HCT116 (cell line): ENCODE data around the gene CNDP1. TPM values are rescaled to one million over a fixed set of nuclear protein-coding genes. Genes with fewer than 3 reads are reported as not detected.

ENCODE experiments used
- ATAC-seq: fragments of 200-7000 bp; cut with Tn5 transposase; 2 replicates; pipeline ENCODE4 v1.9.1; 2020; ENCODE audit warnings: mild to moderate bottlenecking, moderate library complexity
- BruUV-seq: library from RNA; stranded (reverse); fragments of 400-500 nt; replicated peaks from 2 replicates; lab custom pipeline; 2021; lab: Mats Ljungman, UMichigan
- CTCF ChIA-PET: fragments of 300-600 bp; sonication (Branson Sonifier 250); formaldehyde crosslinking; loops from one replicate; lab custom pipeline; 2021; ENCODE audit warnings: antibody characterized with exemption; lab: Charles Lee
- POLR2A ChIA-PET: fragments of 300-600, 350-600 bp; sonication (Branson Sonifier 250); formaldehyde crosslinking; loops from one replicate; lab custom pipeline; 2021; ENCODE audit warnings: antibody characterized with exemption; lab: Charles Lee
- RAD21 ChIA-PET, 2 experiments: fragments of 300-600 bp; sonication (Branson Sonifier 250); formaldehyde crosslinking; loops; one replicate each; lab custom pipeline; 2023; ENCODE audit warnings: low total read pairs in 2 of 2; ENCODE audit not compliant: uncharacterized antibody in 2 of 2, unreplicated experiment in 2 of 2, low non-redundant PET in 1 of 2; lab: Charles Lee
- DNase-seq: peaks from one replicate; pipeline ENCODE4 v3.0.0-alpha.2; 2010; ENCODE audit warnings: low read depth, low spot score
- H2AFZ ChIP-seq: fragments of 200-600 bp; shearing (Covaris generic), sonication (generic); 2 replicates; pipeline ENCODE4 v1.6.1; 2017; ENCODE audit warnings: low read depth, mixed run types, mixed read lengths, antibody characterized with exemption, low read length; ENCODE audit not compliant: poor library complexity, severe bottlenecking
- H3K27ac ChIP-seq: 2 replicates; pipeline ENCODE4 v1.5.1; 2012; ENCODE audit warnings: low read depth, low read length
- H3K27me3 ChIP-seq: fragments of 200-600 bp; sonication (generic); 2 replicates; pipeline ENCODE4 v1.6.1; 2016; ENCODE audit warnings: mixed run types, low read length, mixed read lengths; ENCODE audit not compliant: insufficient read depth
- H3K36me3 ChIP-seq, 2 experiments: fragments of 200-500 bp in 1 of 2; fragments of 200-600 bp in 1 of 2; sonication (Bioruptor generic) in 1 of 2; sonication (generic) in 1 of 2; 2 replicates each; pipeline versions ENCODE4 v1.5.1 to v1.6.1; 2014 to 2016; ENCODE audit warnings: low read length in 2 of 2, inconsistent platforms in 1 of 2, mixed read lengths in 1 of 2, mixed run types in 1 of 2; ENCODE audit not compliant: insufficient read depth in 2 of 2, control insufficient read depth in 1 of 2
- H3K4me1 ChIP-seq, 2 experiments: fragments of 200-600 bp in 1 of 2; sonication (generic) in 1 of 2; 2 replicates each; pipeline versions ENCODE4 v1.5.1 to v1.6.1; 2012 to 2017; ENCODE audit warnings: low read length in 2 of 2, inconsistent platforms in 1 of 2, mild to moderate bottlenecking in 1 of 2, mixed read lengths in 1 of 2, mixed run types in 1 of 2, moderate library complexity in 1 of 2; ENCODE audit not compliant: insufficient read depth in 2 of 2, control insufficient read depth in 1 of 2
- H3K4me2 ChIP-seq: fragments of 200-600 bp; sonication (generic); 2 replicates; pipeline ENCODE4 v1.6.1; 2017; ENCODE audit warnings: mixed run types, low read length, mixed read lengths
- H3K4me3 ChIP-seq, 2 experiments: fragments of 200-600 bp in 1 of 2; sonication (generic) in 1 of 2; replicated peaks in 1 of 2; 2 replicates each; pipeline ENCODE4 v1.5.1; 2011 to 2016; ENCODE audit warnings: low read length in 2 of 2, control low read depth in 1 of 2, low read depth in 1 of 2, mild to moderate bottlenecking in 1 of 2, mixed read lengths in 1 of 2, mixed run types in 1 of 2
- H3K79me2 ChIP-seq: fragments of 200-600 bp; sonication (generic); 2 replicates; pipeline ENCODE4 v1.6.1; 2017; ENCODE audit warnings: mild to moderate bottlenecking, mixed run types, low read length, moderate library complexity, mixed read lengths; ENCODE audit not compliant: insufficient read depth
- H3K9ac ChIP-seq: fragments of 200-600 bp; sonication (generic); 2 replicates; pipeline ENCODE4 v1.6.1; 2016; ENCODE audit warnings: low read length, mixed read lengths
- H3K9me2 ChIP-seq: fragments of 200-600 bp; sonication (generic), shearing (Covaris generic); 2 replicates; pipeline ENCODE4 v1.6.1; 2017; ENCODE audit warnings: mixed run types, mild to moderate bottlenecking, moderate library complexity; ENCODE audit not compliant: insufficient read depth
- H3K9me3 ChIP-seq, 2 experiments: fragments of 200-500 bp in 1 of 2; fragments of 200-600 bp in 1 of 2; sonication (Bioruptor generic) in 1 of 2; sonication (generic) in 1 of 2; 2 replicates each; pipeline ENCODE4 v1.6.1; 2014 to 2017; ENCODE audit warnings: low read length in 2 of 2, mixed read lengths in 2 of 2, inconsistent platforms in 1 of 2, low read depth in 1 of 2, mild to moderate bottlenecking in 1 of 2, mixed run types in 1 of 2, moderate library complexity in 1 of 2; ENCODE audit not compliant: control insufficient read depth in 1 of 2, insufficient read depth in 1 of 2
- H4K20me1 ChIP-seq: fragments of 200-600 bp; sonication (generic), shearing (Covaris generic); 2 replicates; pipeline ENCODE4 v1.6.1; 2017; ENCODE audit warnings: mixed run types, mild to moderate bottlenecking, moderate library complexity; ENCODE audit not compliant: insufficient read depth
- EGR1 ChIP-seq: IDR thresholded peaks from 2 replicates; pipeline ENCODE4 v1.6.1; 2012; ENCODE audit warnings: low read depth
- EZH2 ChIP-seq: fragments of 200-600 bp; sonication (generic); IDR thresholded peaks from 2 replicates; pipeline ENCODE4 v1.6.1; 2017; ENCODE audit warnings: antibody characterized with exemption, mixed run types
- POLR2AphosphoS5 ChIP-seq: IDR thresholded peaks from 2 replicates; pipeline ENCODE4 v1.6.1; 2011; ENCODE audit warnings: mild to moderate bottlenecking, low read depth, low read length, moderate library complexity
- SIN3A ChIP-seq: IDR thresholded peaks from 2 replicates; pipeline ENCODE4 v1.6.1; 2012; ENCODE audit warnings: low read depth
- ZFX ChIP-seq: fragments of 450-650 bp; IDR thresholded peaks from 2 replicates; pipeline ENCODE4 v1.6.1; 2017
- intact Hi-C: fragments of 100-400 bp; cut with micrococcal nuclease; formaldehyde crosslinking; loops from 2 replicates; pipeline ENCODE4 v1.10.0; 2022
- total RNA-seq: library from RNA; stranded (reverse); gene quantifications from one replicate; pipeline ENCODE4 v1.2.1, GENCODE V29; 2021; ENCODE audit not compliant: unreplicated experiment
- TF ChIP-seq, protein P1 (sequence below): IDR thresholded peaks from 2 replicates; pipeline ENCODE4 v1.6.1; 2011; ENCODE audit warnings: mild to moderate bottlenecking, low read length, moderate library complexity; ENCODE audit not compliant: insufficient replicate concordance; ENCODE audit errors: extremely low read depth
- TF ChIP-seq, protein P2 (sequence below), 3 experiments: fragments of 200-600 bp in 1 of 3; sonication (generic) in 1 of 3; IDR thresholded peaks in 2 of 3; conservative IDR thresholded peaks in 1 of 3; 2 replicates each; pipeline ENCODE4 v1.5.1; 2012 to 2017; ENCODE audit warnings: low read depth in 2 of 3, low read length in 2 of 3, antibody characterized with exemption in 1 of 3, borderline replicate concordance in 1 of 3, control low read depth in 1 of 3, mild to moderate bottlenecking in 1 of 3, mixed read lengths in 1 of 3, mixed run types in 1 of 3, moderate library complexity in 1 of 3; ENCODE audit not compliant: insufficient read depth in 1 of 3

Gene CNDP1
- total RNA-seq, 1 experiment from 2014 or later = not detected

GRCh38 chr18:74495581-74496507 lies 38.5 kb upstream of the CNDP1 start, which contains the start of gene CNDP2 (continued):
- TF ChIP-seq, protein P1, sequence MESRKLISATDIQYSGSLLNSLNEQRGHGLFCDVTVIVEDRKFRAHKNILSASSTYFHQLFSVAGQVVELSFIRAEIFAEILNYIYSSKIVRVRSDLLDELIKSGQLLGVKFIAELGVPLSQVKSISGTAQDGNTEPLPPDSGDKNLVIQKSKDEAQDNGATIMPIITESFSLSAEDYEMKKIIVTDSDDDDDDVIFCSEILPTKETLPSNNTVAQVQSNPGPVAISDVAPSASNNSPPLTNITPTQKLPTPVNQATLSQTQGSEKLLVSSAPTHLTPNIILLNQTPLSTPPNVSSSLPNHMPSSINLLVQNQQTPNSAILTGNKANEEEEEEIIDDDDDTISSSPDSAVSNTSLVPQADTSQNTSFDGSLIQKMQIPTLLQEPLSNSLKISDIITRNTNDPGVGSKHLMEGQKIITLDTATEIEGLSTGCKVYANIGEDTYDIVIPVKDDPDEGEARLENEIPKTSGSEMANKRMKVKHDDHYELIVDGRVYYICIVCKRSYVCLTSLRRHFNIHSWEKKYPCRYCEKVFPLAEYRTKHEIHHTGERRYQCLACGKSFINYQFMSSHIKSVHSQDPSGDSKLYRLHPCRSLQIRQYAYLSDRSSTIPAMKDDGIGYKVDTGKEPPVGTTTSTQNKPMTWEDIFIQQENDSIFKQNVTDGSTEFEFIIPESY = no peak
- no peak for TF ChIP-seq EZH2
- TF ChIP-seq EGR1 = peak; percentile 73
- peak; percentile 85 for TF ChIP-seq POLR2AphosphoS5
- TF ChIP-seq, all 23 proteins: peak for 9

DNA sequence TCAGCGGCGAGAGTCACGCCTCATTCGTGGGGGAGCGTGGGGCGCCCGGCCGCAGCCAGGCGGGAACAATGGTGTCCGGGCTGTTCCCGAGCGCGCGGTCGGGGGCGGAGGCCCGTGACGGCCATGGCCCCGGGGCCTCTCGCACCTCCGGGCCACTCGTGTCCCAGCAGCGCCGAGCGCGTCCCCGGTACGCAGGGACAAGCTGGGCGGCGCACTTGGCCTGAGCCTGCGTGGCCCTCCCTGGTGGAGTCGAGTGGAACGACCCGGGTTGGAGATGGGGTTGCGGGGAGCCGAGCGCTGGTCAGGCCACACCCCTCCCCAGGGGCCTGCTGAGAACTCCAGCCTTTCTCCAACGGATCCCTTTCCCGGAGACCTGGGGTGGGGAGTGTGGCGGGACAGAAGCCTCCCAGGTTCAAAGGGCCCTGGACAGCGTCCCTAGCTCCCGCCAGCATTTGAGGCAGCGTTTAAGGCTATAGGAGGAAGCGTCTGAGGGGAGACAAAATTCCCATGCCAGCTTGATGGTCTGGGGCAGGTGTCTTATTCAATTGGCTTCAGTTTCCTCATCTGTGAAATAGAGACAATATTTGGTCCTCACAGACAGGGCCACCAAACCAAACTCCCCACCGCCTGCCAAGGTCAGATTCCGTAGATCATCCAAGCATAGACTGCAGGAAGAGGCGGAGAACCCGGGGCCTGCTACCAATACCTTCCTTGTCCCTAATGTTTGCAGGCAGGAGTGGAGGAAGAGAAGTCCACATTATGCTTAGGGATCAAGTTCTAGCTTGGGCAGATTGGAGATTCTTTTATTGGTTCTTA lies 37.6 kb upstream of the CNDP1 start:
- peak overlapping the region; percentile 86 for H3K4me2 ChIP-seq
- H3K9me3 ChIP-seq = no peaks in the 10 kb centered on the region; a peak in 1 of 4 replicates
- H3K27ac ChIP-seq = peak overlapping the region; percentile 64
- H3K9ac ChIP-seq = peak overlapping the region; percentile 91
- POLR2A ChIA-PET = no interaction called here
- intact Hi-C loops = loop anchor here (1.0 to 10.0 kb wide), 2 partner anchors 98 to 348 kb away; partner anchors contain the start of genes TIMM21 and ZNF407
- H3K79me2 ChIP-seq = peaks cover 40% of the 10 kb centered on the region
- no peak overlapping the region for H2AFZ ChIP-seq
- H3K9me2 ChIP-seq = no peaks in the 10 kb centered on the region
- ATAC-seq (peak; percentile 70), DNase-seq (peak; percentile 26)
- no peaks in the 10 kb centered on the region for H3K27me3 ChIP-seq
- CTCF ChIA-PET = interaction anchor here (1.0 to 1.3 kb wide), 3 partner anchors 55 to 144 kb away, joined by 4 to 10 read pairs (median 5); no protein-coding TSS in a partner anchor
- peaks cover 6 to 14% of the 10 kb centered on the region in 2 experiments; a peak in 3 of 4 replicates for H3K36me3 ChIP-seq
- H3K4me3 ChIP-seq = peak overlapping the region; percentile 76 to 83
- TF ChIP-seq EGR1 (no peak; the same call in 1 of the 2 replicates), SIN3A (0 out of 2 replicates have a peak, but pooled peaks have one; percentile 27), ZFX (peak; percentile 94)
- TF ChIP-seq, protein P2, sequence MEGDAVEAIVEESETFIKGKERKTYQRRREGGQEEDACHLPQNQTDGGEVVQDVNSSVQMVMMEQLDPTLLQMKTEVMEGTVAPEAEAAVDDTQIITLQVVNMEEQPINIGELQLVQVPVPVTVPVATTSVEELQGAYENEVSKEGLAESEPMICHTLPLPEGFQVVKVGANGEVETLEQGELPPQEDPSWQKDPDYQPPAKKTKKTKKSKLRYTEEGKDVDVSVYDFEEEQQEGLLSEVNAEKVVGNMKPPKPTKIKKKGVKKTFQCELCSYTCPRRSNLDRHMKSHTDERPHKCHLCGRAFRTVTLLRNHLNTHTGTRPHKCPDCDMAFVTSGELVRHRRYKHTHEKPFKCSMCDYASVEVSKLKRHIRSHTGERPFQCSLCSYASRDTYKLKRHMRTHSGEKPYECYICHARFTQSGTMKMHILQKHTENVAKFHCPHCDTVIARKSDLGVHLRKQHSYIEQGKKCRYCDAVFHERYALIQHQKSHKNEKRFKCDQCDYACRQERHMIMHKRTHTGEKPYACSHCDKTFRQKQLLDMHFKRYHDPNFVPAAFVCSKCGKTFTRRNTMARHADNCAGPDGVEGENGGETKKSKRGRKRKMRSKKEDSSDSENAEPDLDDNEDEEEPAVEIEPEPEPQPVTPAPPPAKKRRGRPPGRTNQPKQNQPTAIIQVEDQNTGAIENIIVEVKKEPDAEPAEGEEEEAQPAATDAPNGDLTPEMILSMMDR (IDR thresholded peaks at IDR 0.05 in 2 of 3, conservative IDR thresholded peaks at IDR 0.05 in 1 of 3; ENCODE audit: borderline replicate concordance in 1 of 3, insufficient read depth in 1 of 3, low read depth in 2 of 3, low read length in 2 of 3) = 0 out of 6 replicates have a peak, but pooled peaks of 1 of the 3 experiments have one; percentile 7
- H3K4me1 ChIP-seq = peaks cover 6 to 12% of the 10 kb centered on the region in 2 experiments
- no TSS peak for BruUV-seq
- RAD21 ChIA-PET = no interaction called here
- no peaks in the 10 kb centered on the region for H4K20me1 ChIP-seq
